CD4-positive, alpha-beta T cell treated with Interleukin-10 for 1 hour (primary cell): Measurements from ENCODE around the gene ACVR2A.

Experiments
- DNase-seq: peaks from one replicate; pipeline ENCODE4 v3.0.0-alpha.2; 2020

ACVR2A gene

GRCh38 chr2:147844697-147845410, at the start of gene ACVR2A:
TSS of gene ACVR2A (plus strand) at chr2:147845029. CDS start at chr2:147845153, 124 bp downstream.
- DNase-seq: peak; percentile 51

DNA sequence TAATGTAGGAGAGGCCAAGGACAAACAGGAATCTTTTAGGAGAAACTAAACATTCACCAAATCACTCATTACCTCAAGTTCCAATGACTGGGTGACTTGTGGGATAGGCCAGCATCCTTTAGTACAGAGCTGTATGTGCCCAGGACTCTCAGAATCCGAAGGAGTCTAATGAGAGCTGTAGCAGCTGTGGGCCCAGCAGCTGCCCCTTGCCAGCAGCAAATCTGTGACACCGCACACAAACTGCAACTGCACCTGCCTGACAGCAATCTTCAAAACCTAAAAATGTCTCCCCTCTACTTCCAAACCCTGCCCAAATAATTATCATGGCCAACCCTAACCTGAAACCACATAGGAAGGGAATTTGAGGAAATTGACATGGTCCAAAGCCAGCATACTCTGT, 44.5 kb upstream of the ACVR2A start:
- DNase-seq: no peak

DNA sequence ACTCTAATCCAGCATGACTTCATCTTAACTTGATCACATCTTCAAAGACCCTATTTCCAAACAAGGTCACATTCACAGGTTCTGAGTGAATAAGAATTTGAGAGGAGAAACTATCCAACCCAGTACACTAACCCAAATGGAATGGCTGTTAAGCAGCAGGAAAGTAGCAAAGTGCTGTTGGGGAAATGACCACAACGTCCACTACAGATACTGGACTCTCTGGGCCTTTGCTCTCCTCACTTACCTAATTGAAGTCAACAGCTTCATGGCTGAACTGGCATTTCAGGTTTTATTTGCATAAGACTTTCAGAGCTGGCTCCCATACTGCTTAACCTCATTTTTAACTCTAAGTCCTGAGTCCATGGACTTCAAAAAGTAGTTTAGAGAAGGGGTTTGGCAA, 38.0 kb upstream of the ACVR2A start:
- no peak for DNase-seq

GRCh38 chr2:147808520-147808919, 36.3 kb upstream of the ACVR2A start:
- no peak for DNase-seq

GRCh38 chr2:147810883-147811765, 33.7 kb upstream of the ACVR2A start:
- DNase-seq: no peak

- no peak for DNase-seq
Measured at GRCh38 chr2:147818741-147819140, 26.1 kb upstream of the ACVR2A start.

GRCh38 chr2:147824620-147825019, 20.2 kb upstream of the ACVR2A start:
- DNase-seq: no peak

GRCh38 chr2:147826278-147827087, 18.3 kb upstream of the ACVR2A start:
- no peak for DNase-seq

DNA sequence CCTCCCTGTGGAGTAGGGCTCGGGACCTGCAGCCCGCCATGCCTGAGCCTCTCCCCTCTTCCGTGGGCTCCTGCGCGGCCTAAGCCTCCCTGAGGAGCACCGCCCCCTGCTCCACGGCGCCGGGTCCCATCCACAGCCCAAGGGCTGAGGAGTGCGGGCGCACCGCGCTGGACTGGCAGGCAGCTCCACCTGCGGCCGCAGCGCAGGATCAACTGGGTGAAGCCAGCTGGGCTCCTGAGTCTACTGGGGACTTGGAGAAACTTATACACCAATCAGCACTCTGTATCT, 17.8 kb upstream of the ACVR2A start:
- no peak for DNase-seq

DNA sequence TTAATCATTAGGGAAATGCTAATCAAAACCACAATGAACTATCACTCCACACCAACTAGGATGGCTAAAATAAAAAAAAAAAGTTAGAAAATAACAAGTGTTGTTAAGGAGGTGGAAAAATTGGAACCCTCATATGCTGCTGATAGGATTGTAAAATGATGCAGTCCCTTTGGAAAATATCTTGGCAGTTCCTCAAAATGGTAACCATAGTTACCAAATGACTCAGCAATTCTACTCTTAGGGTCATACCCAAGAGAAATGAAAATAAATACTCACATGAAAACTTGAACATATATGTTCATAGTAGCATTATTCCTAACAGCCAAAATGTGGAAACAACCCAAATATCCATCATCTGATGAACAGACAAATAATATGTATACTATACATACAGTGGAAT, 15.7 kb upstream of the ACVR2A start:
- DNase-seq: no peak

- DNase-seq: no peak
Measured at GRCh38 chr2:147836099-147836498, 8.7 kb upstream of the ACVR2A start.

DNA sequence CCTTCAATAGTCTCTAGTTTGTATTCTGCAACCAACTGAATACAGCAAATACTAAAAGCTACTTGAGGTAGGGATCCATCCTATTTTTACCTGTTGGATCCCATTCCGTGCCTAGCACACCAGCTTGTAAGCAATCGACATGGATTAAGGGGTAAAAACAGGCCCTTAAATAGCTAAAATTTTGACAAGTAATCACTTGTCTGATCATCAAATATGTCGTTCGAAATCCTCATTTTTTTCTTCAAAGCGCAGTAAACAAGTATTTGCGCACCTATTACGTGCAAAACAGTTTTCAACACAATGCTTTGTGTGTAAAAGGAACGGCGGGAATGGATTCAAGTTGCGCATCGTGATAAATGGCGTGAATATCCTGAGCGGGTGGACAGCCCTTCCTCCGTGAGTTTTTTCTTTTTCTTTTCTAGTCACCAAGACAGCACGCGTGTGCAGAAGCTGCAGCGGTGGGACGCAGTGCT, 1.4 kb upstream of the ACVR2A start:
- DNase-seq: no peak

- peak; percentile 88 for DNase-seq
Measured at GRCh38 chr2:147843864-147844696, 749 bp upstream of the ACVR2A start.

DNA sequence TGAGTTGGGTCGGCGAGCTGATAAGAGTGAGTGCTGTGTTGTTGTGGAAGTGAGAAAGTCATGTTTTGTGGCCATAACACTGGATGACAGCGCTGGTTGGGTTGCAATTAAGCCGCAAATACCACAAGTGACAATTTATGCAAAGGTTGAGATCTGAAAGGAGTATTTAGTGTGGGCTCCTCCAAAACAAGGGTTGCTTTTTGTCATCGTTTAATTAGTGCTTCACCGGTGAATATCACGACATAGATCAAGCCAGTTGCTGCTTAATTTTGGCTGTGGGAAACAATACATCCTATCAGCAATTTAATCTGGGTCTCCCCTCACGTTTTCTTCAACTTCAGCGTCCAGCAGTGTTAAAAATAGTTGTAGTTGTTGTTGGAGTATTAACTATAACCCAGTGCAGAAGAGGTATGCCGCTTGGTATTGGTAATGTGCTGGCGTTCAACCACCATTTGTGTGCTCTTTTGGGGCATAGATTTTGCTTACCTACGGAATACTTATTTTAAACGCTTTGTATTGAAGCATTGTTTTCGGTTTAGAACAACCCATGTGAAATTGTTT, 662 bp downstream of the ACVR2A start:
- DNase-seq: peak; percentile 55

DNA sequence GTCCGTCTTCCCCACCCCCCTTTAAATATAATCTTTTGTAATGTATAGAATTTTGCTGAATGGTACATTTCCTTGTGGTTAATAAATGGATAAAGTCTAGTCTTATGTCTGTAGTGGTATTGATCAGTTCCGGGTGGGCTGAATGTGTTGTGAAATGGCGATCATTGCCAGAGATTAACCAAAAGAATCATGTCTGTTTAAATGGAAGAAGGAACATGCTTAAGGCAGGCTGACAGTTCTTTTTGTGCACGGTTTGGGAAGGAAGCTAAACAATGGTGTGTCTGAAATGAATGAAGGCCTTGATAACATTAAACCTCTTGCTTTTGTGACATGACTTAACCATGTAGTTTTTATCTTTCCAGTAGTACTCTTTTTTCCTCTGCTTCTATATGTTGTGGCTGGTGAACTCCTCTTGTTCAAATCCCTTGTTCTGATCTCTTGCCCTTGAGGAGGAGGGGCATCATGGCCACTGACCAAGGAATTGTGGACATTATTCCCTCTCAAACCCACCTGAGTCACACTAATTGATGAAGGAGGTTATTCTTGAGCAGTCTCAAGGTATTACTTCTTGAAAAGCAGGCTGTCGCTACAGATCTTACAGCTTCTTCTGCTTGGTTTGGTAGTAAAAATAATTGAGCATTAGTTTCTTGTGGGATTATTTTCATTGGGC, 1.7 kb downstream of the ACVR2A start:
- DNase-seq: no peak

GRCh38 chr2:147847746-147848391, 3.0 kb downstream of the ACVR2A start:
- DNase-seq: no peak

- no peak for DNase-seq
Measured at GRCh38 chr2:147850838-147851237, 6.0 kb downstream of the ACVR2A start.

GRCh38 chr2:147851244-147851930, 6.6 kb downstream of the ACVR2A start:
- no peak for DNase-seq

DNA sequence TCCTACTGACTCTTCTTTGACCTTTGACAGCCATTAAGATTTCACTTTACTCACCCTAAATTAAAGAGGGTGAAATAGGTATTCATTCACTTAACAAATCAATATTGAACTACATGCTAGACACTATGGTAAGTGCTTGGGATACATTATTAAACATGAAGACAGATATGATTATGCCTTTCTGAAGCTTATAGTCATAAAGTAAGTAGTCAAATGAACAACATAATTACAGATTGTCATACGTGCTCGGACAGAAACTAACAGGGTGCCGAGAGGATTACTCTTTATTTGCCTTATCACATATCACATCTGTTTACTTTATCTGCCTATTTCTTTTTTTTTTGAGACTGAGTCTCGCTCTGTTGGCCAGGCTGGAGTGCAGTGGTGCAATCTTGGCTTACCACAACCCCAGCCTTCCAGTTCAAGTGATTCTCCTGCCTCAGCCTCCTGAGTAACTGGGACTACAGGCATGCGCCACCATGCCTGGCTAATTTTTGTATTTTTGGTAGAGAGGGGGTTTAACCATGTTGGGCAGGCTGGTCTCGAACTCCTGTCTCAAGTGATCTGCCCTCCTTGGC, 9.8 kb downstream of the ACVR2A start:
- DNase-seq: no peak

DNA sequence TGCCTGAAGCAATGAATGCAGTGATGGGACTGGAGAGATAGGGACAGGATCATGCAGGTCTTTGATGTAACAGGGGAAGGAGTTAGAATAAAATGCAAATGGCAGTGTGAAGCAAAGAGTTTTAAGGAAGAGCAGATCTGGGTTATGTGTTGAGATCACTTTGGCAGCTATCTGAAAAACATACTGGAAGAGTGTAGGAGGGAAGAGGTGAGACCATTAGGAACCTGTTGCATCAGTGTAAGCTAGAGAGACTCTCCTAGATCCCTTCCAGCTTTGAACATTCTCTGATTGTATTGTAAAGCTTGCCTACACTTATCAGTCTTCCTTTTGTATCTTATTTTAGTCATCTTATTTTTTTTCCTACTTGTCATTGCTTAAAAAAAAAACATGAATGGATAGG, 10.5 kb downstream of the ACVR2A start:
- no peak for DNase-seq
